HEK293 (cell line): ENCODE results near the gene COL15A1.

Experiments used
- ZNF239 ChIP-seq: fragments of 450-650 bp; formaldehyde crosslinking; IDR thresholded peaks from 2 replicates; pipeline ENCODE4 v1.5.1; 2016; ENCODE audit warnings: missing biosample characterization, missing genetic modification characterization
- ZNF324 ChIP-seq: fragments of 450-650 bp; formaldehyde crosslinking; IDR thresholded peaks from 2 replicates; pipeline ENCODE4 v1.5.1; 2016; ENCODE audit warnings: missing biosample characterization, missing genetic modification characterization
- TF ChIP-seq, protein P1 (sequence below): fragments of 450-650 bp; formaldehyde crosslinking; IDR thresholded peaks from 2 replicates; pipeline ENCODE4 v1.5.1; 2016; ENCODE audit warnings: missing biosample characterization, missing genetic modification characterization

DNA sequence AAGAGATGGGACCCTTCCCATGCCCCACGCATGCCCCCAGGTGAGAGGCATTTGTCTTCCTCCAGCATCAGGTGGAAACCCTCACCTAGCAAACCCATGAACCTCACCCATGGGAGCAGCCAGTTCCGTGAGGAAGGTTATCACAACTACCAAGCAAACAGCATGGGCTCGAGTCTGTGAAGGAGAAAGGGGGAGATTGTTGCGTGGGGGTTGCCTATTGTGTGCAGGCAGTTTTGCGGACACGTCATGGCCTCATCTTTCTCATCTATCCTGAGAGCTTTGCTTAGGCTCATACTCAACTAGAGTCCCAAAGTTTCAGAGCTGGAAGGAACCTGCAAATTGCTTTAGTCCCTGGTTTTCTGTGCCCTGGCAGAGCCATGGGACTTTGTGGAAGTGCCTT is 87.6 kb downstream of the COL15A1 start:
- no peak for TF ChIP-seq ZNF239 (tag by site-specific recombination)
- TF ChIP-seq ZNF324 (tag by site-specific recombination): no peak
- TF ChIP-seq, protein P1, sequence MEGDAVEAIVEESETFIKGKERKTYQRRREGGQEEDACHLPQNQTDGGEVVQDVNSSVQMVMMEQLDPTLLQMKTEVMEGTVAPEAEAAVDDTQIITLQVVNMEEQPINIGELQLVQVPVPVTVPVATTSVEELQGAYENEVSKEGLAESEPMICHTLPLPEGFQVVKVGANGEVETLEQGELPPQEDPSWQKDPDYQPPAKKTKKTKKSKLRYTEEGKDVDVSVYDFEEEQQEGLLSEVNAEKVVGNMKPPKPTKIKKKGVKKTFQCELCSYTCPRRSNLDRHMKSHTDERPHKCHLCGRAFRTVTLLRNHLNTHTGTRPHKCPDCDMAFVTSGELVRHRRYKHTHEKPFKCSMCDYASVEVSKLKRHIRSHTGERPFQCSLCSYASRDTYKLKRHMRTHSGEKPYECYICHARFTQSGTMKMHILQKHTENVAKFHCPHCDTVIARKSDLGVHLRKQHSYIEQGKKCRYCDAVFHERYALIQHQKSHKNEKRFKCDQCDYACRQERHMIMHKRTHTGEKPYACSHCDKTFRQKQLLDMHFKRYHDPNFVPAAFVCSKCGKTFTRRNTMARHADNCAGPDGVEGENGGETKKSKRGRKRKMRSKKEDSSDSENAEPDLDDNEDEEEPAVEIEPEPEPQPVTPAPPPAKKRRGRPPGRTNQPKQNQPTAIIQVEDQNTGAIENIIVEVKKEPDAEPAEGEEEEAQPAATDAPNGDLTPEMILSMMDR: no peak
